DOHH2 (cell line): ENCODE results near the gene HOMER3.

Experiments
- EZH2phosphoT487 ChIP-seq: fragments of 200-600 bp; sonication (generic); IDR thresholded peaks from 2 replicates; pipeline ENCODE4 v1.6.1; 2017; ENCODE audit warnings: borderline replicate concordance, mild to moderate bottlenecking, antibody characterized with exemption, low read length, moderate library complexity, mixed read lengths
- TF ChIP-seq, protein P1 (sequence below): fragments of 200-600 bp; sonication (generic); IDR thresholded peaks from one replicate; pipeline ENCODE4 v1.5.1; 2014; ENCODE audit warnings: antibody characterized with exemption, mild to moderate bottlenecking, low read depth, low read length; ENCODE audit not compliant: poor library complexity, severe bottlenecking

DNA sequence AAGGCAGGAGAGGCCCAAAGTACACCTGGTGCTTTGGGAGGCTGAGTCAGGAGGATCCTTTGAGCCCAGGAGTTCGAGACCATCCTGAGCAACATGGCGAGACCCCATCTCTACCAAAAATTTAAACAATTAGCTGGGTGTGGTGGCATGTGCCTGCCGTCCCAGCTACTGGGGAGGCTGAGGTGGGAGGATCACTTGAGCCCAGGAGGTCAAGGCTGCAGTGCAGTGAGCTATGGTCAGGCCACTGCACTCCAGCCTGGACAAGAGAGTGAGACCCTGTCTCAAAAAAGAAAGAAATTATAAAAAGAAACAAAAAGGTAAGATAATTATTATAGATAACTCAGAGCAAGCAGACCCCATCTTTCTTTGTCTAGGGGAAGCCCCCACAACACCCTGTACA is 1.9 kb downstream of the HOMER3 start:
- TF ChIP-seq, protein P1, sequence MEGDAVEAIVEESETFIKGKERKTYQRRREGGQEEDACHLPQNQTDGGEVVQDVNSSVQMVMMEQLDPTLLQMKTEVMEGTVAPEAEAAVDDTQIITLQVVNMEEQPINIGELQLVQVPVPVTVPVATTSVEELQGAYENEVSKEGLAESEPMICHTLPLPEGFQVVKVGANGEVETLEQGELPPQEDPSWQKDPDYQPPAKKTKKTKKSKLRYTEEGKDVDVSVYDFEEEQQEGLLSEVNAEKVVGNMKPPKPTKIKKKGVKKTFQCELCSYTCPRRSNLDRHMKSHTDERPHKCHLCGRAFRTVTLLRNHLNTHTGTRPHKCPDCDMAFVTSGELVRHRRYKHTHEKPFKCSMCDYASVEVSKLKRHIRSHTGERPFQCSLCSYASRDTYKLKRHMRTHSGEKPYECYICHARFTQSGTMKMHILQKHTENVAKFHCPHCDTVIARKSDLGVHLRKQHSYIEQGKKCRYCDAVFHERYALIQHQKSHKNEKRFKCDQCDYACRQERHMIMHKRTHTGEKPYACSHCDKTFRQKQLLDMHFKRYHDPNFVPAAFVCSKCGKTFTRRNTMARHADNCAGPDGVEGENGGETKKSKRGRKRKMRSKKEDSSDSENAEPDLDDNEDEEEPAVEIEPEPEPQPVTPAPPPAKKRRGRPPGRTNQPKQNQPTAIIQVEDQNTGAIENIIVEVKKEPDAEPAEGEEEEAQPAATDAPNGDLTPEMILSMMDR, result no peak
- no peak for TF ChIP-seq EZH2phosphoT487
